Measurements from ENCODE around the gene TTC9.
A peak's percentile ranks its signal among the peaks of the same experiment; 100 is the strongest.

The TTC9 gene

DNA sequence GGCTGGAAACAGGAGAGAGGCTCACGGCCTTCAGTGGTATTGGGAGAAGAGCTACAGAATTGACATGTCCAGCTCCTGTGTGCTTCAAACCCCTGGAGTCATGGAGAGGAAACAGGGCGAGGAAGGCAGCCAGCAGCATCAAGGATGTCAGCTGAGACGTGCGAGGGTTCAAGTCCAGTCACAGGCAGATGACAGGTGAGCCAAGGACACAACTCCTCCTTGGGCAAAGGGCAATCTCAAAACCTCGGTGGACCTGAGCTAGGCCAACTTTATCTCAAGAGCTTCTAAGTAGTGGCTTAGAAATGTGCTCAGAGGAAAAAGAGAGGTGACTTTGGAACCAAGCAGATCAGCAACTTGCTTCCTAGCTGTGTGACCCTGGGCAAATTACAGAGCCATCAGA, 81.6 kb downstream of the TTC9 start:
- Mint-ChIP-seq H3K4me1 (peaks cover 16% of the 10 kb centered on the region), H3K27ac (peak overlapping the region in 1 of 3 experiments; percentile 71), H3K36me3 (ENCODE audit: low read depth) (no peaks in the 10 kb centered on the region), H3K4me3 (no peak overlapping the region), H3K27me3 (ENCODE audit: low read depth) (peaks cover 3% of the 10 kb centered on the region), H3K9me3 (no peaks in the 10 kb centered on the region)
- TF ChIP-seq, protein P1, sequence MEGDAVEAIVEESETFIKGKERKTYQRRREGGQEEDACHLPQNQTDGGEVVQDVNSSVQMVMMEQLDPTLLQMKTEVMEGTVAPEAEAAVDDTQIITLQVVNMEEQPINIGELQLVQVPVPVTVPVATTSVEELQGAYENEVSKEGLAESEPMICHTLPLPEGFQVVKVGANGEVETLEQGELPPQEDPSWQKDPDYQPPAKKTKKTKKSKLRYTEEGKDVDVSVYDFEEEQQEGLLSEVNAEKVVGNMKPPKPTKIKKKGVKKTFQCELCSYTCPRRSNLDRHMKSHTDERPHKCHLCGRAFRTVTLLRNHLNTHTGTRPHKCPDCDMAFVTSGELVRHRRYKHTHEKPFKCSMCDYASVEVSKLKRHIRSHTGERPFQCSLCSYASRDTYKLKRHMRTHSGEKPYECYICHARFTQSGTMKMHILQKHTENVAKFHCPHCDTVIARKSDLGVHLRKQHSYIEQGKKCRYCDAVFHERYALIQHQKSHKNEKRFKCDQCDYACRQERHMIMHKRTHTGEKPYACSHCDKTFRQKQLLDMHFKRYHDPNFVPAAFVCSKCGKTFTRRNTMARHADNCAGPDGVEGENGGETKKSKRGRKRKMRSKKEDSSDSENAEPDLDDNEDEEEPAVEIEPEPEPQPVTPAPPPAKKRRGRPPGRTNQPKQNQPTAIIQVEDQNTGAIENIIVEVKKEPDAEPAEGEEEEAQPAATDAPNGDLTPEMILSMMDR (IDR thresholded peaks at IDR 0.05; ENCODE audit: unreplicated experiment in 3 of 3): no peak

DNA sequence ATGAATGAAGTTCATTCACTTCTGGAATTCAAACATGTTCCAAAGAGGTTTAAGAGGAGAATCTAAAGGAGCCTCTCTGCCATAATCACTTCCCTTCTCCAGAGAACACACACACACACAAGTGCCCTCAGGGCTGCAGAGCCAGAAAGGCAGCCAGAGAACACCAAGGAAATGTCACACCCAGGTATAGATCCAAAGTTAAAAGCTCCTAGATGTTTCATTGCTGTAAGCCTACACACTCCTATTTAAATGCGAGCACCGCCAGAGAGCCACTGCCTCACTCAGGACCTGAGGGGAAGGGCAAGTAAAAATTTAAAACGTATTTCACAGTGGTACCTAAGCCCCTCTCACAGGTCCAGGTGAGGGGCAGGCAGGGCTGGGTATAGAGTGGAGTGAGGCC, 82.4 kb downstream of the TTC9 start:
- Mint-ChIP-seq H3K9me3 (no peaks in the 10 kb centered on the region), H3K36me3 (ENCODE audit: low read depth) (peaks cover 4% of the 10 kb centered on the region)

DNA sequence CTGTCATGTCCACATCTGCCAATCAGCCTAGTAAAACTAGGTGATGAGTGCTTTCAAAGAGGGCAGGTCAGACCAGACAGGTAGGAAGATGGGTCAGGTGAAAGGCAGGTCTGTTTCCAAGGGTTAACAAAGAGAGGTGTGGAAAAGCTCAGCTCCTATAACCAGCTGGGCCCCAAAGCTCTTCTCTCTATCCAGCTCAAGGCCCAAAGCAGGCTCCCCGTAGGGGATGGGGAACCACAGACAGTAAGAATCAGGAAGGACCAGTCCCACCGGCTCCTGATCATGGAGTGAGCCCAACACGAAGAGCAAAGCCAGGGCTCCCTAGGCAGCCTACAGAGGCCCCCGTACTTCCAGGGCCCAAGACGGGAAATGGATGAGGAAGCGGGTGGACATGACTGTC, 83.2 kb downstream of the TTC9 start:
- no peaks in the 10 kb centered on the region for H3K9me3 Mint-ChIP-seq
- peaks cover 3% of the 10 kb centered on the region for H3K27me3 Mint-ChIP-seq (ENCODE audit: low read depth)
- peaks cover 4% of the 10 kb centered on the region for H3K36me3 Mint-ChIP-seq (ENCODE audit: low read depth)
- no peak overlapping the region for H3K27ac Mint-ChIP-seq
- TF ChIP-seq, protein P1 (IDR thresholded peaks at IDR 0.05; ENCODE audit: unreplicated experiment in 3 of 3): no peak
- peaks cover 16% of the 10 kb centered on the region for H3K4me1 Mint-ChIP-seq
- H3K4me3 Mint-ChIP-seq: no peak overlapping the region

More for the DNA sequence above, 82.4 kb downstream of the TTC9 start:
- TF ChIP-seq, protein P1 (IDR thresholded peaks at IDR 0.05; ENCODE audit: unreplicated experiment in 3 of 3): no peak
- Mint-ChIP-seq H3K27ac (no peak overlapping the region), H3K4me1 (peaks cover 16% of the 10 kb centered on the region), H3K27me3 (ENCODE audit: low read depth) (peaks cover 3% of the 10 kb centered on the region), H3K4me3 (no peak overlapping the region)
